ENCODE measurements around the gene KCNG2.

DNA sequence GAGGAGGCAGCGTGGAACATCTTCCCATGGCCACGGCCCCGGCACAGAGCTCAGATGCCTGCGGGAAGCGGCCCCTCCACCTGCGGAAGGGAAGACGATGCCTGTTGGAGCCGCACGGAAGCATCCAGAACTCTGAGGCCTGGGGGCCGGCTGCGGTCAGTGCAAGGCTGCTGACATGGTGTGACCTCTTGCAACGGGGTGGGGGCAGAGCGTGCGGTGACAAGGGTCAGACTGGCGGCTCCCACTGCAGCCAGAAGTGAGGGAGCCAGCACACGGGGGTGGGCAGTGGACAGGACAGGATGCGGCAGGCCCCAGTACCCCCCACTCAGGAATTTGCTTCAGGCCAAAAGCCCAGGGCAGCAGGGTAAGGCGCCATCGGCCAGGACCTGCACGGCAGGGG is 104.9 kb downstream of the KCNG2 start:
- no peak for TF ChIP-seq EZH2 (IDR thresholded peaks at IDR 0.05)
- TF ChIP-seq, protein P1, sequence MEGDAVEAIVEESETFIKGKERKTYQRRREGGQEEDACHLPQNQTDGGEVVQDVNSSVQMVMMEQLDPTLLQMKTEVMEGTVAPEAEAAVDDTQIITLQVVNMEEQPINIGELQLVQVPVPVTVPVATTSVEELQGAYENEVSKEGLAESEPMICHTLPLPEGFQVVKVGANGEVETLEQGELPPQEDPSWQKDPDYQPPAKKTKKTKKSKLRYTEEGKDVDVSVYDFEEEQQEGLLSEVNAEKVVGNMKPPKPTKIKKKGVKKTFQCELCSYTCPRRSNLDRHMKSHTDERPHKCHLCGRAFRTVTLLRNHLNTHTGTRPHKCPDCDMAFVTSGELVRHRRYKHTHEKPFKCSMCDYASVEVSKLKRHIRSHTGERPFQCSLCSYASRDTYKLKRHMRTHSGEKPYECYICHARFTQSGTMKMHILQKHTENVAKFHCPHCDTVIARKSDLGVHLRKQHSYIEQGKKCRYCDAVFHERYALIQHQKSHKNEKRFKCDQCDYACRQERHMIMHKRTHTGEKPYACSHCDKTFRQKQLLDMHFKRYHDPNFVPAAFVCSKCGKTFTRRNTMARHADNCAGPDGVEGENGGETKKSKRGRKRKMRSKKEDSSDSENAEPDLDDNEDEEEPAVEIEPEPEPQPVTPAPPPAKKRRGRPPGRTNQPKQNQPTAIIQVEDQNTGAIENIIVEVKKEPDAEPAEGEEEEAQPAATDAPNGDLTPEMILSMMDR (IDR thresholded peaks at IDR 0.05): no peak
- no peak for TF ChIP-seq EZH2phosphoT487 (IDR thresholded peaks at IDR 0.05)

Data from neural progenitor cell (in vitro differentiated cells).